ENCODE results near the gene ADAMTS2. TPM values are rescaled to one million over a fixed set of nuclear protein-coding genes. Genes with fewer than 3 reads are reported as not detected.

ADAMTS2 gene
- total RNA-seq, 4 donors from 2014 or later = 6.0 to 20.9 (median 13.5) TPM

- TF ChIP-seq EP300 (IDR thresholded peaks at IDR 0.05; ENCODE audit: low read depth) (no peak), POLR2A (IDR thresholded peaks at IDR 0.05) (no peak), CTCF (IDR thresholded peaks at IDR 0.05) (no peak), POLR2AphosphoS5 (IDR thresholded peaks at IDR 0.05) (no peak)
- H3K27me3 ChIP-seq = no peaks in the 10 kb centered on the region
- intact Hi-C loops (cut with DNase I; ENCODE audit: low total_unique reads) (no loop called here), in situ Hi-C loops (cut with MboI; ENCODE audit: low pct_ligation_motif_present in 1 of 4, low pct_unique_long_range_greater_than_20kb in 1 of 4, low sequenced_read_pairs in 3 of 4) (no loop called here)
- 85% methylated on average over 15 of the region's 15 CpGs; no CpG with 5 or more reads in 1 of the 2 donors for WGBS, 2 donors (ENCODE audit: low coverage in 1 of 2)
- H3K4me3 ChIP-seq = no peak overlapping the region
- H3K27ac ChIP-seq = no peak overlapping the region
- H3K9me3 ChIP-seq = no peaks in the 10 kb centered on the region
- no peaks in the 10 kb centered on the region for H3K4me1 ChIP-seq
- H3K36me3 ChIP-seq = no peaks in the 10 kb centered on the region
- no peak for DNase-seq
These were observed 150.9 kb downstream of the ADAMTS2 start for GRCh38 chr5:179194201-179194910.

GRCh38 chr5:179193746-179194145 lies 151.5 kb downstream of the ADAMTS2 start:
- no peaks in the 10 kb centered on the region for H3K4me1 ChIP-seq
- 90% methylated on average over 11 of the region's 11 CpGs; no CpG with 5 or more reads in 1 of the 2 donors for WGBS, 2 donors (ENCODE audit: low coverage in 1 of 2)

GRCh38 chr5:179192891-179193470 lies 152.3 kb downstream of the ADAMTS2 start:
- intact Hi-C loops (cut with DNase I; ENCODE audit: low total_unique reads) (no loop called here), in situ Hi-C loops (cut with MboI; ENCODE audit: low pct_ligation_motif_present in 1 of 4, low pct_unique_long_range_greater_than_20kb in 1 of 4, low sequenced_read_pairs in 3 of 4) (no loop called here)
- no peak for DNase-seq
- Histone ChIP-seq H3K4me3 (no peak overlapping the region), H3K4me1 (no peaks in the 10 kb centered on the region), H3K27me3 (no peaks in the 10 kb centered on the region), H3K9me3 (no peaks in the 10 kb centered on the region), H3K36me3 (no peaks in the 10 kb centered on the region), H3K27ac (no peak overlapping the region)
- 87% methylated on average over 22 of the region's 22 CpGs; no CpG with 5 or more reads in 1 of the 2 donors for WGBS, 2 donors (ENCODE audit: low coverage in 1 of 2)
- TF ChIP-seq EP300 (IDR thresholded peaks at IDR 0.05; ENCODE audit: low read depth) = no peak

More at GRCh38 chr5:179193746-179194145, 151.5 kb downstream of the ADAMTS2 start:
- TF ChIP-seq EP300 (IDR thresholded peaks at IDR 0.05; ENCODE audit: low read depth) (no peak), POLR2A (IDR thresholded peaks at IDR 0.05) (no peak), POLR2AphosphoS5 (IDR thresholded peaks at IDR 0.05) (no peak), CTCF (IDR thresholded peaks at IDR 0.05) (no peak)
- Histone ChIP-seq H3K9me3 (no peaks in the 10 kb centered on the region), H3K36me3 (no peaks in the 10 kb centered on the region), H3K27ac (no peak overlapping the region), H3K4me3 (no peak overlapping the region), H3K27me3 (no peaks in the 10 kb centered on the region)
- intact Hi-C loops (cut with DNase I; ENCODE audit: low total_unique reads) (no loop called here), in situ Hi-C loops (cut with MboI; ENCODE audit: low pct_ligation_motif_present in 1 of 4, low pct_unique_long_range_greater_than_20kb in 1 of 4, low sequenced_read_pairs in 3 of 4) (no loop called here)
- DNase-seq = no peak

GRCh38 chr5:179192185-179192890 lies 152.9 kb downstream of the ADAMTS2 start:
- intact Hi-C loops (cut with DNase I; ENCODE audit: low total_unique reads) = no loop called here
- no peaks in the 10 kb centered on the region for H3K4me1 ChIP-seq
- in situ Hi-C loops (cut with MboI; ENCODE audit: low pct_ligation_motif_present in 1 of 4, low pct_unique_long_range_greater_than_20kb in 1 of 4, low sequenced_read_pairs in 3 of 4) = no loop called here
- 61 to 70% methylated on average over 8 to 20 of the region's 20 CpGs for WGBS, 2 donors (ENCODE audit: low coverage in 1 of 2)
- no peak for TF ChIP-seq CTCF (IDR thresholded peaks at IDR 0.05)
- H3K36me3 ChIP-seq = no peaks in the 10 kb centered on the region
- H3K4me3 ChIP-seq = no peak overlapping the region
- no peak overlapping the region for H3K27ac ChIP-seq
- no peaks in the 10 kb centered on the region for H3K9me3 ChIP-seq
- no peak for DNase-seq
- H3K27me3 ChIP-seq = no peaks in the 10 kb centered on the region

Measured in transverse colon (tissue), 4 donors.